Tibial artery (tissue), 4 donors: ENCODE results near the gene FOXO6.
A peak's percentile ranks its signal among the peaks of the same experiment; 100 is the strongest.

ENCODE experiments used
- DNase-seq, 2 donors: peaks; one replicate each; pipeline ENCODE4 v3.0.0-alpha.2; 2019
- H3K27ac ChIP-seq, 2 donors: fragments of 200-600 bp; sonication (generic) in 1 of 2; 1 replicate in 1 of 2; 2 replicates in 1 of 2; pipeline ENCODE4 v1.5.1; 2018 to 2019; ENCODE audit warnings: mild to moderate bottlenecking in 1 of 2
- H3K27me3 ChIP-seq, 2 donors: fragments of 200-600 bp; sonication (generic) in 1 of 2; one replicate each; pipeline versions ENCODE4 v1.5.1 to v1.6.0; 2016 to 2019
- H3K36me3 ChIP-seq, 3 donors: fragments of 200-600 bp; sonication (generic) in 2 of 3; one replicate each; pipeline ENCODE4 v1.5.1; 2016 to 2019; ENCODE audit warnings: mild to moderate bottlenecking in 2 of 3
- H3K4me1 ChIP-seq, 4 donors: fragments of 200-600 bp; sonication (generic) in 2 of 4; 1 replicate in 3 of 4; 2 replicates in 1 of 4; pipeline ENCODE4 v1.5.1; 2016 to 2019
- H3K4me3 ChIP-seq, 2 donors: fragments of 200-600 bp; sonication (generic) in 1 of 2; 1 replicate in 1 of 2; 2 replicates in 1 of 2; pipeline ENCODE4 v1.5.1; 2018 to 2019; ENCODE audit warnings: mild to moderate bottlenecking in 2 of 2
- H3K9me3 ChIP-seq, 3 donors: fragments of 200-600 bp; sonication (generic) in 1 of 3; one replicate each; pipeline ENCODE4 v1.5.1; 2016 to 2019
- intact Hi-C: fragments of 100-400 bp; cut with DNase I; formaldehyde crosslinking; loops from one replicate; pipeline ENCODE4 v1.15.0; 2023; ENCODE audit warnings: low total_unique reads
- TF ChIP-seq, protein P1 (sequence below), 2 experiments: fragments of 200-600 bp in 1 of 2; fragments of 450-650 bp in 1 of 2; IDR thresholded peaks; one replicate each; pipeline ENCODE4 v1.5.1; 2017 to 2019; ENCODE audit warnings: antibody characterized with exemption in 2 of 2, mild to moderate bottlenecking in 1 of 2, moderate library complexity in 1 of 2

Gene FOXO6

DNA sequence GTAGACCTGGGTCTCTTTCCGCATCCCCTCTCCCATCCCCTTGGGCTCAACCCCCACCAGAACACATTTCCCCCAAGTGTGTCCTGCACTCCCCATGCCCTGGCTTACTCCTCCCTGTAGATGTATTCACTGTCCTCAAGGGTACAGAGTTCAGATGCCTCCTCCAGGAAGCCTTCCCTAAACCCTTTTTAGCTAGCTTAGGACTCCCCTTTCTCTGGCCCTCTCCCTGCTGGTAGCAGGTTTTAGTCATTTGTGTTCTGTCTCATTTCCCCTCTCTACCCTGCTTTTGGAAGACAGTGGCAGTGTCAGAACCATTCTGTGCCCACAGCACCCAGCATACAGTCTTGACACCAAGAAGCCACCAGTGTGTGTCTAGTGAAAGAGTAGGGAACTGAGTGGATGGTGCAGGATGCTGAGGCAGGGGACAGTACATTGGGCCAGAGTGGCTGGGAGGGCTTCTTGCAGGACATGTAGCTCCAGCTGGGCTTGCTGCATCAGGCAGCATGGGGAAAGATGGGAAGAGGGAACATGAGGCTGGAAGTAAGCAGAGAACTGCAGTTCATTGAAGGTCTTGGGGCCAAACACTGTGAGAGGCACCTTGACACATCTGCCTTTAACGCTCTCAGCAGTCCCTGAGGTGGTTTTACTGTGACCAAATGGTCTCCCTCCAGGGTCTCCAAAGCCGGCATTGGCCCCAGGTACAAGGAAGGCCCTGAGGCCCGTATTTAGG, 2.5 kb downstream of the FOXO6 start:
- DNase-seq = no peak
- Histone ChIP-seq H3K9me3 (no peaks in the 10 kb centered on the region), H3K36me3 (no peaks in the 10 kb centered on the region), H3K27me3 (peaks cover 0 to 9% of the 10 kb centered on the region in 2 donors), H3K4me1 (peaks cover 0 to 55% (median 41%) of the 10 kb centered on the region in 4 donors), H3K4me3 (no peak overlapping the region), H3K27ac (no peak overlapping the region)
- TF ChIP-seq, protein P1, sequence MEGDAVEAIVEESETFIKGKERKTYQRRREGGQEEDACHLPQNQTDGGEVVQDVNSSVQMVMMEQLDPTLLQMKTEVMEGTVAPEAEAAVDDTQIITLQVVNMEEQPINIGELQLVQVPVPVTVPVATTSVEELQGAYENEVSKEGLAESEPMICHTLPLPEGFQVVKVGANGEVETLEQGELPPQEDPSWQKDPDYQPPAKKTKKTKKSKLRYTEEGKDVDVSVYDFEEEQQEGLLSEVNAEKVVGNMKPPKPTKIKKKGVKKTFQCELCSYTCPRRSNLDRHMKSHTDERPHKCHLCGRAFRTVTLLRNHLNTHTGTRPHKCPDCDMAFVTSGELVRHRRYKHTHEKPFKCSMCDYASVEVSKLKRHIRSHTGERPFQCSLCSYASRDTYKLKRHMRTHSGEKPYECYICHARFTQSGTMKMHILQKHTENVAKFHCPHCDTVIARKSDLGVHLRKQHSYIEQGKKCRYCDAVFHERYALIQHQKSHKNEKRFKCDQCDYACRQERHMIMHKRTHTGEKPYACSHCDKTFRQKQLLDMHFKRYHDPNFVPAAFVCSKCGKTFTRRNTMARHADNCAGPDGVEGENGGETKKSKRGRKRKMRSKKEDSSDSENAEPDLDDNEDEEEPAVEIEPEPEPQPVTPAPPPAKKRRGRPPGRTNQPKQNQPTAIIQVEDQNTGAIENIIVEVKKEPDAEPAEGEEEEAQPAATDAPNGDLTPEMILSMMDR (IDR thresholded peaks at IDR 0.05) = no peak
- intact Hi-C loops = loop anchor here (2.0 kb wide), 1 partner anchor 53 kb away; no protein-coding TSS in a partner anchor

DNA sequence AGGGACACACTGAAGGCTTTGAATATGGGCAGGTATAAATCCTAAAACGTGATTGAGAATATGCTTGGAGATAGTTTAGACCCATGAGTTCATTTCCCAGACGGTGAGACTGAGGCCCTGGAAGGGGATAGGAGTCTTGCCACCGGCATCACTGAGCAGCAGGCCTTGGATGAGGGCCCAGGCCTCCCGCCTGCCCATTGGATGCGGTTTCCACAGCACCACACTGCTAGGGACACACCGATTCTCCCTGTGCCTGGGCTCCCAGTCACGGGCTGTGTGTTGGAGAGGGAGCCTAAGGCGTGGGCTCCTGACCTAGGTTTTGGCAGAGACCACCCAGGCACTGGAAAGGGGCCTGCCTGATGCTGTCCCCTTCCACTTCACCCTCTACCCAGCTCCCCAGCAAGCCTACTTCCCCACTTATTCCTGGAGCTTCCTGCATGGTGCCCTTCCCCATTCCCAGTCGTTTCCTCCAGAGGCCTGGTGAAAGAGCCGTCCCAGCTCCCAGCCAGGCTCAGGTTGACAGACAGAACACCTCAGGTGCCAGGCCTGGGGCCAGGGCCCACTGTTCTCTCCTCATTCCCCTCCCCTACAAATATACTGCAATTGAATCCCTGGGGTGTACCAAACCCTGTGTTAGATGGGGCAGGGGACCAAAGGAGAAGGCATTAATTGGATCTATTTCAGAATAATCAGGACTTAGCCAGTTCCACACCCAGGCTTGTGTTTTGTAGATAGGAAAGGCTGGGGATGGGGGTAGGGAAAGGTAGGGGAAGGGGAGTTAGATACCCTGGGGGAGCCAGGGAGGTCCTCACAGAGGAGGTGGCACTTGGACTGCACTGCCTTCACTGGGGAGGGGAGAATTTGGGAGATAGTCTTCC, 3.4 kb downstream of the FOXO6 start:
- intact Hi-C loops = no loop called here
- Histone ChIP-seq H3K4me3 (no peak overlapping the region), H3K27me3 (peaks cover 0 to 9% of the 10 kb centered on the region in 2 donors), H3K4me1 (peaks cover 0 to 46% (median 35%) of the 10 kb centered on the region in 4 donors), H3K9me3 (no peaks in the 10 kb centered on the region), H3K27ac (peak overlapping the region; percentile 56 to 65), H3K36me3 (no peaks in the 10 kb centered on the region)
- no peak for DNase-seq
- TF ChIP-seq, protein P1 (IDR thresholded peaks at IDR 0.05) = no peak

DNA sequence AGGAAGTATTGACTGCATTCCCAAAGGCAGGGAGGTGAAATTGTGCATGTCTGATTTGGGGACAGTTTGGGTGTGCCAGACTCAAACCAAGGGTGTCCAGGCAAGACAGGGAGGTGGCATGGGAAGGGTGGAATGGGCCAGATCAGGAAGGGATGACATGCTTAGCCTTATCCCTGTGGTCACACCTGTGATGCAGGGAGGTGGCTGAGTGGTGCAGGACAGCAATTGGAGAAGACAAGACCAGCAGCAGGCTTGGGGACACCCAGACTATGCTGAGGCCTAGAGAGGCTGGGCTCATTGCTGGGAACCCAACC, 4.0 kb downstream of the FOXO6 start:
- Histone ChIP-seq H3K4me3 (no peak overlapping the region), H3K27ac (peak overlapping the region; percentile 56 to 65), H3K9me3 (no peaks in the 10 kb centered on the region), H3K4me1 (peaks cover 0 to 40% (median 32%) of the 10 kb centered on the region in 4 donors), H3K36me3 (no peaks in the 10 kb centered on the region), H3K27me3 (peaks cover 0 to 9% of the 10 kb centered on the region in 2 donors)
- no peak for DNase-seq
- TF ChIP-seq, protein P1 (IDR thresholded peaks at IDR 0.05) = no peak
- intact Hi-C loops = no loop called here

DNA sequence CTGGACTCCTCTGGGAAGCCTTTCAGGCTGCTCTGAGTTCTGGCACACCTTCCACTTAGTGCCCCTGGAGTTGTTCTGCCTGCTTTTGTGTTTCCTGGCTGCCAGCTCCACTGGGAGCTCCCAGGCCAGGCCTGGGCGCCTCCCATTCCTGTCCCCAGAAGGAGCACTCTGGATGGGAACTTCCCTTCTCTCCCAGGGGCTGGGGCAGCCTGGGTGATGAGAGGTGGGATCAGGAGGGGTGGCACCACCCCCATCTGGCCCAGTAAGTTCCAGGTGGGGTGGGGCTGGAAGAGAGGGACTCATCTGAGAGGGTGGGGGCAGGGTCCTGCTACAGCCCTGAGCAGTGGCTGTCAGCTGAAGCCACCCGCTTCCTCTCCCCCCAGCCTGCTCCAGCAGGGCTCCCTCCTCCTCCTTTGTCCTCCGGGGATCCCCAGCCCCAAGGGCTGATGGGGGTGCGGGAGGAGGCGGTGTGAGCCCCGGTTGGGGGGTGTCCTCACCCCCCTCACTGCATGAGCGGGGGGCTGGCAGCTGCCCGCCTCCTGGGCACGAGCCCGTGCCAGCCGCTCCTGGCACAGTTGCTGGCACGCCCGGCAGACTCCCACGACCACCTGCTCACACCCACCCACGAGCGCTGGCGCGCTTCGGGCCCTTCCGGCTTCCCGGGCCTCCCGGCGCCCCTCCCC, 4.7 kb downstream of the FOXO6 start:
- DNase-seq = no peak
- Histone ChIP-seq H3K27me3 (peaks cover 0 to 9% of the 10 kb centered on the region in 2 donors), H3K27ac (peak overlapping the region; percentile 56 to 65), H3K9me3 (no peaks in the 10 kb centered on the region), H3K4me1 (peaks cover 0 to 35% (median 27%) of the 10 kb centered on the region in 4 donors), H3K36me3 (no peaks in the 10 kb centered on the region), H3K4me3 (peak overlapping the region; percentile 44 to 62)
- intact Hi-C loops = loop anchor here (2.0 kb wide), 1 partner anchor 15 kb away; no protein-coding TSS in a partner anchor
- TF ChIP-seq, protein P1 (IDR thresholded peaks at IDR 0.05) = no peak

DNA sequence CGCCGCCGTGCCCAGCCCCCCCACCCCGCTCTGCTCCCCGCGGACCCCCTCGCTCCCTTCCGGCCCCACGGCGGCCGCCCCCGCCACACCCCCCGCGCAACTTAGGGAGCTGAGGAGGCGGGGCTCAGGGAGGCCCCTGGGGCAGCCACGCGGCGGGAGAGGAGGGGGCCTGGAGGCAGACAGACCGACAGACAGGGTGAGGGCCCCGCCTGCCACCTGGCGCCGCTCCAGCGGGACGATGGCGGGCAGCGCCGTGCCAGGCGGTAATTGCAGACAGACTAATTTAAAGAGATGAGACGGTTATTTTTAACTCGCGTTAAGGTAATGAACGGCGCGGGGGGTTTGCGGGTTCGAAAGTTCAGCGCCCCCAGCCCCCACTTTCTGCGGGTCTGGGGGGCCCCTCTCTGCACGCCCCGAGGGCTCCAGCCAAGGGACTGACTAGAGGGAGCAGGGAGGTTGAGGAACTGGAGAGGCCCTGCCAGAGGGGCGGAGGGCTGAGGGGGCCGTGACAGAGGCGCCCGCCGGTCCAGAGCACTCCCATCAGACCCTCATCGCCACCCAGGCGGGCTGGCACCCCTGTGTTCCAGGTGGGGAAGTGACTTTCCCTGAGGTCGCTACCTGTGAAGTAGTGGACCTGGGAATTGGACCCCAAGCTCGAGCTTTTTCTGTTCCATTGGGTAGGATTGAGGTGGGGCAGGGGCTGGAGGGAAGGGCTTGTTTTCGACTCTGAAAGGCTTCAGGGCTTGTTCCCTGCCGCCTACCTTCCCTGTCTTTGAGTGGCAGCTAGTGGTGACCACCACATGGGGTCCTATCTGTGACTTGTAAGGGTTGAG, 5.4 kb downstream of the FOXO6 start:
- peaks cover 0 to 13% of the 10 kb centered on the region in 2 donors for H3K27me3 ChIP-seq
- no peak for DNase-seq
- intact Hi-C loops = loop anchor here (2.0 kb wide), 1 partner anchor 14 kb away; no protein-coding TSS in a partner anchor

More for the DNA sequence above, 5.4 kb downstream of the FOXO6 start:
- H3K36me3 ChIP-seq = no peaks in the 10 kb centered on the region
- H3K4me3 ChIP-seq = peak overlapping the region; percentile 44 to 62
- TF ChIP-seq, protein P1 (IDR thresholded peaks at IDR 0.05) = no peak
- H3K9me3 ChIP-seq = no peaks in the 10 kb centered on the region
- peak overlapping the region; percentile 56 to 65 for H3K27ac ChIP-seq
- peaks cover 0 to 34% (median 25%) of the 10 kb centered on the region in 4 donors for H3K4me1 ChIP-seq
